Breast epithelium (tissue), 4 donors: ENCODE measurements around the gene BAG3. TPM values are rescaled to one million over a fixed set of nuclear protein-coding genes. Genes with fewer than 3 reads are reported as not detected.

Source experiments
- DNase-seq, 2 donors: peaks; one replicate each; pipeline ENCODE4 v3.0.0-alpha.2; 2019; ENCODE audit warnings: low spot score in 2 of 2
- H3K27ac ChIP-seq, 2 donors: fragments of 200-600 bp; sonication (generic) in 1 of 2; one replicate each; pipeline ENCODE4 v1.5.1; 2016 to 2019; ENCODE audit warnings: mild to moderate bottlenecking in 1 of 2
- H3K27me3 ChIP-seq, 2 donors: fragments of 200-600 bp; sonication (generic) in 1 of 2; one replicate each; pipeline versions ENCODE4 v1.5.1 to v1.6.0; 2017 to 2019; ENCODE audit warnings: control low read depth in 1 of 2, mild to moderate bottlenecking in 1 of 2
- H3K36me3 ChIP-seq: fragments of 200-600 bp; one replicate; pipeline ENCODE4 v1.5.1; 2019
- H3K4me1 ChIP-seq, 2 donors: fragments of 200-600 bp; sonication (generic); one replicate each; pipeline ENCODE4 v1.5.1; 2016 to 2019; ENCODE audit warnings: control low read depth in 1 of 2
- H3K4me3 ChIP-seq, 3 donors: fragments of 200-600 bp; sonication (generic); 1 replicate in 2 of 3; 2 replicates in 1 of 3; pipeline ENCODE4 v1.5.1; 2016 to 2019; ENCODE audit warnings: mild to moderate bottlenecking in 3 of 3, moderate library complexity in 2 of 3
- H3K9me3 ChIP-seq, 2 donors: fragments of 200-600 bp; sonication (generic) in 1 of 2; one replicate each; pipeline ENCODE4 v1.5.1; 2016 to 2019; ENCODE audit warnings: control low read depth in 1 of 2
- CTCF ChIP-seq, 3 donors: fragments of 450-650 bp; IDR thresholded peaks; one replicate each; pipeline ENCODE4 v1.5.1; 2016 to 2017; ENCODE audit warnings: antibody characterized with exemption in 3 of 3, mild to moderate bottlenecking in 3 of 3, moderate library complexity in 3 of 3
- POLR2A ChIP-seq: fragments of 450-650 bp; IDR thresholded peaks from one replicate; pipeline ENCODE4 v1.6.1; 2016; ENCODE audit warnings: antibody characterized with exemption, mild to moderate bottlenecking, moderate library complexity
- POLR2AphosphoS5 ChIP-seq, 3 donors: sonication (generic); formaldehyde crosslinking; IDR thresholded peaks; one replicate each; pipeline ENCODE4 v1.6.1; 2017; ENCODE audit warnings: antibody characterized with exemption in 3 of 3
- intact Hi-C: fragments of 100-400 bp; cut with DNase I; formaldehyde crosslinking; loops from one replicate; pipeline ENCODE4 v1.15.1; 2023; ENCODE audit warnings: low total_unique reads
- total RNA-seq, 3 donors: library from RNA; depleted of rRNA; stranded (reverse); fragments of >200 nt; gene quantifications; one replicate each; pipeline ENCODE4 v1.1.0, GENCODE V29; 2016

Gene BAG3
- total RNA-seq, 3 donors from 2014 or later: 17.1 to 29.9 (median 23.9) TPM

- DNase-seq: no peak
- Histone ChIP-seq H3K9me3 (no peaks in the 10 kb centered on the region), H3K27ac (no peak overlapping the region), H3K4me1 (no peaks in the 10 kb centered on the region), H3K36me3 (peaks cover 4% of the 10 kb centered on the region), H3K4me3 (no peak overlapping the region), H3K27me3 (no peaks in the 10 kb centered on the region)
- intact Hi-C loops: no loop called here
- TF ChIP-seq CTCF (IDR thresholded peaks at IDR 0.05) (no peak), POLR2AphosphoS5 (IDR thresholded peaks at IDR 0.05) (no peak), POLR2A (no peak)
Measured at GRCh38 chr10:119677904-119678755, 26.9 kb downstream of the BAG3 start.

GRCh38 chr10:119679480-119679829 lies 28.3 kb downstream of the BAG3 start:
- Histone ChIP-seq H3K27ac (peak overlapping the region; percentile 76 to 80), H3K4me1 (no peaks in the 10 kb centered on the region), H3K9me3 (no peaks in the 10 kb centered on the region), H3K27me3 (no peaks in the 10 kb centered on the region), H3K4me3 (no peak overlapping the region), H3K36me3 (peaks cover 4% of the 10 kb centered on the region)
- no peak for DNase-seq
- intact Hi-C loops: no loop called here
- TF ChIP-seq CTCF (IDR thresholded peaks at IDR 0.05) (no peak), POLR2A (no peak), POLR2AphosphoS5 (IDR thresholded peaks at IDR 0.05) (no peak)

GRCh38 chr10:119680050-119680449 lies 28.9 kb downstream of the BAG3 start:
- TF ChIP-seq CTCF (IDR thresholded peaks at IDR 0.05) (no peak), POLR2AphosphoS5 (IDR thresholded peaks at IDR 0.05) (no peak), POLR2A (no peak)
- intact Hi-C loops: no loop called here
- H3K9me3 ChIP-seq: no peaks in the 10 kb centered on the region
- peak overlapping the region; percentile 76 to 79 for H3K27ac ChIP-seq
- H3K27me3 ChIP-seq: no peaks in the 10 kb centered on the region
- H3K4me3 ChIP-seq: peak overlapping the region in 1 of 3 donors; percentile 29
- DNase-seq: peak in 1 of 2 donors; percentile 73
- peaks cover 4% of the 10 kb centered on the region for H3K36me3 ChIP-seq
- H3K4me1 ChIP-seq: no peaks in the 10 kb centered on the region

GRCh38 chr10:119680650-119681081 lies 29.5 kb downstream of the BAG3 start:
- intact Hi-C loops: no loop called here
- Histone ChIP-seq H3K27me3 (no peaks in the 10 kb centered on the region), H3K36me3 (peaks cover 4% of the 10 kb centered on the region), H3K4me1 (no peaks in the 10 kb centered on the region), H3K27ac (peak overlapping the region; percentile 76 to 79), H3K4me3 (peak overlapping the region in 1 of 3 donors; percentile 29), H3K9me3 (no peaks in the 10 kb centered on the region)
- DNase-seq: peak in 1 of 2 donors; percentile 79
- TF ChIP-seq POLR2AphosphoS5 (IDR thresholded peaks at IDR 0.05) (peak in 1 of 3 donors; percentile 27), POLR2A (no peak)

GRCh38 chr10:119686465-119687191 lies 35.4 kb downstream of the BAG3 start:
- H3K4me3 ChIP-seq: peak overlapping the region; percentile 27 to 34 (median 28)
- intact Hi-C loops: no loop called here

More at GRCh38 chr10:119686465-119687191, 35.4 kb downstream of the BAG3 start:
- DNase-seq: peak; percentile 65 to 76
- H3K4me1 ChIP-seq: no peaks in the 10 kb centered on the region
- H3K27ac ChIP-seq: peak overlapping the region; percentile 81 to 82
- TF ChIP-seq POLR2AphosphoS5 (IDR thresholded peaks at IDR 0.05) (peak in 2 of 3 donors; percentile 19 to 44), CTCF (IDR thresholded peaks at IDR 0.05) (peak; percentile 84 to 92 (median 88)), POLR2A (no peak)
- no peaks in the 10 kb centered on the region for H3K27me3 ChIP-seq
- no peaks in the 10 kb centered on the region for H3K36me3 ChIP-seq
- H3K9me3 ChIP-seq: no peaks in the 10 kb centered on the region
